OCI-LY7 (cell line): ENCODE measurements around the gene TUBB8B.
"Not testable (repeated sequence)": the region's sequence is repeated elsewhere in the genome, so short reads cannot be mapped to it uniquely, and the experiment has no call there.

Experiments used
- EZH2phosphoT487 ChIP-seq: fragments of 200-600 bp; sonication (generic); IDR thresholded peaks from 2 replicates; pipeline ENCODE4 v1.6.1; 2018; ENCODE audit warnings: low read depth, borderline replicate concordance, mild to moderate bottlenecking, mixed run types, antibody characterized with exemption, low read length, moderate library complexity, mixed read lengths
- TF ChIP-seq, protein P1 (sequence below): fragments of 200-600 bp; sonication (generic); conservative IDR thresholded peaks from 2 replicates; pipeline ENCODE4 v1.5.1; 2014; ENCODE audit warnings: mild to moderate bottlenecking, antibody characterized with exemption, low read length, moderate library complexity, mixed read lengths

DNA sequence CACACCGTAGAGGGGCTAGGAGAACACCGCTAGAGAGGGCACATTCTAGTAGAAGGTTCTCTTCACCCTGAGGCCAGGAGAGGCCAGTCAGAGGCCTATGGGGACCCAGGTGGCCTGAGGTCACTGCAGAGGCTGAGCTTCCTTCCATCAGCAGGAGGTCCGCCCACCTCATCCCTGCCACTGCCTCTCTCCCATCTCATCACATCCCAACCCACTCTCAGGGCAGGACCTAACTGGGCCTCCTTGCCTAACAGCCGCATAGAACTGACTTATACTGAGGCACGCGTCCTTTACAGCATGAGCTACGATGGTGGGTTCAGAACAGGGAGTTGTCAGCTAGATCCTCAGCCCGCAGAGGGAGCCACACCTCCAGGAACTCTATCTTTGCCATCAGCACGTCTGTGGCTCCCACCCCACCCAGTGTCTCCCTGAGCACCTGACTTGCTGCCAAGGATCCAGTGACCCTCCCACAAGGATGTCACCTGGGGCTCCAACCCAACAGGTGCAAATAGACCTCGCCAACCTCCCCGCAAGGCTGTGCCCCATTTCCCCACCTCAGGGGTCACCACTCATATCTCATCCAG, 33.3 kb upstream of the TUBB8B start:
- TF ChIP-seq, protein P1, sequence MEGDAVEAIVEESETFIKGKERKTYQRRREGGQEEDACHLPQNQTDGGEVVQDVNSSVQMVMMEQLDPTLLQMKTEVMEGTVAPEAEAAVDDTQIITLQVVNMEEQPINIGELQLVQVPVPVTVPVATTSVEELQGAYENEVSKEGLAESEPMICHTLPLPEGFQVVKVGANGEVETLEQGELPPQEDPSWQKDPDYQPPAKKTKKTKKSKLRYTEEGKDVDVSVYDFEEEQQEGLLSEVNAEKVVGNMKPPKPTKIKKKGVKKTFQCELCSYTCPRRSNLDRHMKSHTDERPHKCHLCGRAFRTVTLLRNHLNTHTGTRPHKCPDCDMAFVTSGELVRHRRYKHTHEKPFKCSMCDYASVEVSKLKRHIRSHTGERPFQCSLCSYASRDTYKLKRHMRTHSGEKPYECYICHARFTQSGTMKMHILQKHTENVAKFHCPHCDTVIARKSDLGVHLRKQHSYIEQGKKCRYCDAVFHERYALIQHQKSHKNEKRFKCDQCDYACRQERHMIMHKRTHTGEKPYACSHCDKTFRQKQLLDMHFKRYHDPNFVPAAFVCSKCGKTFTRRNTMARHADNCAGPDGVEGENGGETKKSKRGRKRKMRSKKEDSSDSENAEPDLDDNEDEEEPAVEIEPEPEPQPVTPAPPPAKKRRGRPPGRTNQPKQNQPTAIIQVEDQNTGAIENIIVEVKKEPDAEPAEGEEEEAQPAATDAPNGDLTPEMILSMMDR = not testable (repeated sequence)
- not testable (repeated sequence) for TF ChIP-seq EZH2phosphoT487
